Measurements from ENCODE around the gene BROX.

DNA sequence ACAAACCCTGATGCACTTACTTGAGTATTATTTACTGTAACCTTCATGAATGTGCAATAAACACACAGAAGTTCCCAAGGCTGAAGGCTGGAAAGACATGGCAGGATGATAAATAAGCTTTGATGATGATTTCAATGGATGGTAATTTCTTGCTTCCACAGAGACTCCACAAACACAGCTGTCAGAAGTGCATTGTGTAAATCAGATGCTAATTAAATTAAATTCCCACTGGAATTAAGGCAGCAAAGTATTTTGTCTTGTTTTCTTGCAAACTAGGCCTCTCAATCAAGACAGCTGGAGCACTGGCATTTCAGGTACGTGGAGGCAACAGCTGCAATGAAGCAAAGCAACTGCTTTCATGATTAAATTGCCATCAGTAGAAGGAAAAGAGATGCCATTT, 48.7 kb downstream of the BROX start:
- TF ChIP-seq, protein P1, sequence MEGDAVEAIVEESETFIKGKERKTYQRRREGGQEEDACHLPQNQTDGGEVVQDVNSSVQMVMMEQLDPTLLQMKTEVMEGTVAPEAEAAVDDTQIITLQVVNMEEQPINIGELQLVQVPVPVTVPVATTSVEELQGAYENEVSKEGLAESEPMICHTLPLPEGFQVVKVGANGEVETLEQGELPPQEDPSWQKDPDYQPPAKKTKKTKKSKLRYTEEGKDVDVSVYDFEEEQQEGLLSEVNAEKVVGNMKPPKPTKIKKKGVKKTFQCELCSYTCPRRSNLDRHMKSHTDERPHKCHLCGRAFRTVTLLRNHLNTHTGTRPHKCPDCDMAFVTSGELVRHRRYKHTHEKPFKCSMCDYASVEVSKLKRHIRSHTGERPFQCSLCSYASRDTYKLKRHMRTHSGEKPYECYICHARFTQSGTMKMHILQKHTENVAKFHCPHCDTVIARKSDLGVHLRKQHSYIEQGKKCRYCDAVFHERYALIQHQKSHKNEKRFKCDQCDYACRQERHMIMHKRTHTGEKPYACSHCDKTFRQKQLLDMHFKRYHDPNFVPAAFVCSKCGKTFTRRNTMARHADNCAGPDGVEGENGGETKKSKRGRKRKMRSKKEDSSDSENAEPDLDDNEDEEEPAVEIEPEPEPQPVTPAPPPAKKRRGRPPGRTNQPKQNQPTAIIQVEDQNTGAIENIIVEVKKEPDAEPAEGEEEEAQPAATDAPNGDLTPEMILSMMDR (IDR thresholded peaks at IDR 0.05): no peak
- no peak for TF ChIP-seq POLR2A (IDR thresholded peaks at IDR 0.05)
